Neural progenitor cell (in vitro differentiated cells): ENCODE results near the gene PLCG2.

ENCODE experiments used
- EZH2 ChIP-seq: fragments of 200-600 bp; sonication (generic); IDR thresholded peaks from 2 replicates; pipeline ENCODE4 v1.6.1; 2017; ENCODE audit warnings: antibody characterized with exemption, mild to moderate bottlenecking, moderate library complexity
- EZH2phosphoT487 ChIP-seq: fragments of 200-600 bp; sonication (generic); IDR thresholded peaks from 2 replicates; pipeline ENCODE4 v1.6.1; 2017; ENCODE audit warnings: antibody characterized with exemption
- TF ChIP-seq, protein P1 (sequence below): fragments of 200-600 bp; sonication (generic); IDR thresholded peaks from 2 replicates; pipeline ENCODE4 v1.5.1; 2017; ENCODE audit warnings: antibody characterized with exemption, mild to moderate bottlenecking

- TF ChIP-seq, protein P1, sequence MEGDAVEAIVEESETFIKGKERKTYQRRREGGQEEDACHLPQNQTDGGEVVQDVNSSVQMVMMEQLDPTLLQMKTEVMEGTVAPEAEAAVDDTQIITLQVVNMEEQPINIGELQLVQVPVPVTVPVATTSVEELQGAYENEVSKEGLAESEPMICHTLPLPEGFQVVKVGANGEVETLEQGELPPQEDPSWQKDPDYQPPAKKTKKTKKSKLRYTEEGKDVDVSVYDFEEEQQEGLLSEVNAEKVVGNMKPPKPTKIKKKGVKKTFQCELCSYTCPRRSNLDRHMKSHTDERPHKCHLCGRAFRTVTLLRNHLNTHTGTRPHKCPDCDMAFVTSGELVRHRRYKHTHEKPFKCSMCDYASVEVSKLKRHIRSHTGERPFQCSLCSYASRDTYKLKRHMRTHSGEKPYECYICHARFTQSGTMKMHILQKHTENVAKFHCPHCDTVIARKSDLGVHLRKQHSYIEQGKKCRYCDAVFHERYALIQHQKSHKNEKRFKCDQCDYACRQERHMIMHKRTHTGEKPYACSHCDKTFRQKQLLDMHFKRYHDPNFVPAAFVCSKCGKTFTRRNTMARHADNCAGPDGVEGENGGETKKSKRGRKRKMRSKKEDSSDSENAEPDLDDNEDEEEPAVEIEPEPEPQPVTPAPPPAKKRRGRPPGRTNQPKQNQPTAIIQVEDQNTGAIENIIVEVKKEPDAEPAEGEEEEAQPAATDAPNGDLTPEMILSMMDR, result no peak
- TF ChIP-seq EZH2 (no peak), EZH2phosphoT487 (no peak)
These were observed at the start of gene PLCG2 for GRCh38 chr16:81778861-81779535.
